ENCODE measurements around the gene TRAPPC2.
"Not testable (repeated sequence)": the region's sequence is repeated elsewhere in the genome, so short reads cannot be mapped to it uniquely, and the experiment has no call there.

The TRAPPC2 gene

DNA sequence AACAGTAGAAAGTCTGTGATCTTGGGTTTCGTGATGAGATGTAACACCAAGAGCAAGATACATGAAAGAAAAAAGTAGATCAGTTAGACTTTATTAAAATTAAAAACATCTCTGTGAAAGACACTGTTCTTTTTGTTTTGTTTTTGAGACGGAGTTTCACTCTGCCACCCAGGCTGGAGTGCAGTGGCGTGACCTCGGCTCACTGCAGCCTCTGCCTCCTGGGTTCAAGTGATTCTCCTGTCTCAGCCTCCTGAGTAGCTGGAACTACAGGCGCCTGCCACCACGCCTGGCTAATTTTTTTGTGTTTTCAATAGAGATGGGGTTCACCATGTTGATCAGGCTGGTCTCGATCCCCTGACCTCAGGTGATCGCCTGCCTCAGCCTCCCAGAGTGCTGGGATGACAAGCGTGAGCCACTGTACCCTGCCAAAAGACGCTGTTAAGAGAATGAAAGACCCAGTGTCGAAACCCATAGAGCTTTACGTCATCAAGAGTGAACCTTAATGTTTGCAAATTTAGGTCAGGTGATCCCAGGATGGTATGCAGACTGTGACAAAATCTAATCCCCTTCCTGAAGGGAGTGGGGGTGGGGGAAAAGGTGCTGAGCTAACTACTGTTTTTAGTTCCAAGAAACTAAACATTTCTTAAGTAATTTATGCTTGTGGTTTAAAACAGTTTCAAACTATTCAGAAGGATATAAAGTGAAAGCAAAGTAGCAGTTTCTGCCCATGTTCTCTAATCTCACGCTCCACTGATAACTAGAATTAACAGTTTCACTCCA lies 8.2 kb upstream of the TRAPPC2 start:
- no peak for FAIRE-seq

DNA sequence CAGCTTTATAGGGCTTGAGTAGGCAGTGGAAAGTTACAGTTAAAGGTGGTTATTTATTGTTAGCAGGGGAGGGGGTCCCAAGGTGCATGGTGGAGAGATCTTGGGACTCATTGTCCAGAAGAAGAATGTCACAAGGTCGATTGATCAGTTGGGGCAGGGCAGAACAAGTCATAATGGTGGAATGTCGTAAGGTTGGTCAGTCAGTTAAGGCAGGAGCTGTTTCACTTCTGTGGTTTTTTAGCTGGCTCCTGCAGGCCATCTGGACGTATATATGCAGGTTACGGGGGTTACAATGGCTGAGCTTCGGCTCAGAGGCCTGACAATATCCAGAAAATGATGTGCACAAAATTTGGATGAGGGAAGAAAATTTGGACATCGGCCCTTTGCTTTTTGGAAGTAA lies 7.3 kb upstream of the TRAPPC2 start:
- no peak for FAIRE-seq

DNA sequence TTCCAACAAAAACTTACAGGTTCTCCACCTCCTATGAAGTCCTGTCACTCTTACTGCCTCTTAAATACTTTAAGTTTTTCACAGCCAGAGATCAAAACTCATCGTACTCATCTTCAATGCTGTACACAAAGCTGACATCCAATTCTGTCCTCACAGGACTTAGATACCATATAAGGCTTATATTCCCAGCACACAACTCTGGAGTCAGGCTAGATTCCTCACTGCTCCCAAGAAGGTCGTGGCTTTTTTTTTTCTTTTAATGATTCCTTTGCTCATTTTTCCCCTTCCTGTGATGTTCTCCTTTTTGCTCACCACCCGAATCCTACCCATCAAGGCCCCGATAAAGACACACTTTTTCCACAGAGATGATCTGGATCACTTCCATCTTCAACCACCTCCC lies 914 bp downstream of the TRAPPC2 start:
- FAIRE-seq, result no peak

DNA sequence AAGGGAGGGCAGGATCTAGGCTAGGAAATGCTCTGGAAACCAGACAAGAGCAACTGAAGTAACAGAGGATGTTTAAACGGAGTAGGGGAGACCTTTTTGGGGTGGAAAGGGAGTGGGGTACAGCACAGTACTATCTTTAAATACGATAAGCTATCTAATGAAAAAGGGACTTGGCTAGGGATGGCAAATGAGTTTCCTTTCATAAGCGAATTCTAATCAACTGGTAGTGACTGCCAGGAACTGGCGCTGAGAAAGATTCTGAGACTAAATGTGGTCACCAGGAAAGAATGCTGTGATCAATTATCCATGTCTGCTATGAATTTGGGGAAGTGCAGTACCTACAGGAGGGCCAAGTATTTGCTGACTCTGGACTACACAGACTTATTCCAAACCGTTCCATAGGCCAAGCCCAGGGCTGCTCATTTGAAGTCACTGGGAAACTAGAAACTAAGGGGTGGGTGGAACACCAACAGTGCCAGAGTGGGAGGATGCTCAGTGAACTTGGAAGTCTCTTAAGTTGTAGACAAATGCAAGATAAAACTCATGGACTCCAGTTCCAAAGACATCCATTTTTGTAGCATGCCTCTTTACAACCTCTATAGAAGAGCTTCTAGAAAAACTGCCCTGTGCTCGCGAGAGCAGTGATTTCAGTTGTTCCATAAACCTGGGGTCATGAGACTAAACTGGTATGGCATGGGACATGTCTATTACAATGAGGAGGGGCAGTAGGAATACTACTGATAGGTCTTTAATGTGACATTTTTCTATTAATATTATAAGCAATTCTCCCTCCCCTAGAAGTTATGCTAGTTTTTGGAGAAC lies 2.0 kb downstream of the TRAPPC2 start:
- no peak for FAIRE-seq

DNA sequence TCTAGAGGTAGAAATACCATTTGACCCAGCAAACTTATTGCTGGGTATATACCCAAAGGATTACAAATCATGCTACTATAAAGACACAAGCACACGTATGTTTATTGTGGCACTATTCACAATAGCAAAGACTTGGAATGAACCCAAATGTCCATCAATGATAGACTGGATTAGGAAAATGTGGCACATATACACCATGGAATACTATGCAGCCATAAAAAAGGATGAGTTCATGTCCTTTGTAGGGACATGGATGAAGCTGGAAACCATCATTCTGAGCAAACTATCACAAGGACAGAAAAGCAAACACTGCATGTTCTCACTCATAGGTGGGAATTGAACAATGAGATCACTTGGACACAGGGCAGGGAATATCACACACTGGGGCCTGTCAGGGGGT lies 3.9 kb downstream of the TRAPPC2 start:
- FAIRE-seq, result not testable (repeated sequence)

DNA sequence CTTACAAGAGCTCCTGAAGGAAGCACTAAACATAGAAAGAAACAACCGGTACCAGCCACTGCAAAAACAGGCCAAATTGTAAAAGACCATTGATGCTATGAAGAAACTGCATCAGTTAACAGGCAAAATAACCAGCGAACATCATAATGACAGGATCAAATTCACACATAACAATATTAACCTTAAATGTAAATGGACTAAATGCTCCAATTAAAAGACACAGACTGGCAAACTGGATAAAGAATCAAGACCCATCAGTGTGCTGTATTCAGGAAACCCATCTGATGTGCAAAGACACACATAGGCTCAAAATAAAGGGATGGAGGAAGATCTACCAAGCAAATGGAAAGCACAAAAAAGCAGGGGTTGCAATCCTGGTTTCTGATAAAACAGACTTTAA lies 7.8 kb downstream of the TRAPPC2 start:
- FAIRE-seq, result not testable (repeated sequence)

DNA sequence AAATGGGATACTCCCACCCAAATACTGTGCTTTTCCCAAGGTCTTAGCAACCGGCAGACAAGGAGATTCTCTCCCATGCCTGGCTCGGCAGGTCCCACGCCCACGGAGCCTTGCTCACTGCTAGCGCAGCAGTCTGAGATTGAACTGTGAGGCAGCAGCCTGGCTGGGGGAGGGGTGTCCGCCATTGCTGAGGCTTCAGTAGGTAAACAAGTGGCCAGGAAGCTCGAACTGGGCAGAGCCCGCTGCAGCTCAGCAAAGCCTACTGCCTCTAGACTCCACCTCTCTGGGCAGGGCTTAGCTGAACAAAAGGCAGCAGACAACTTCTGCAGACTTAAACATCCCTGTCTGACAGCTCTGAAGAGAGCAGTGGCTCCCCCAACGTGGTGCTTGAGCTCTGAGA lies 9.5 kb downstream of the TRAPPC2 start:
- FAIRE-seq, result not testable (repeated sequence)

DNA sequence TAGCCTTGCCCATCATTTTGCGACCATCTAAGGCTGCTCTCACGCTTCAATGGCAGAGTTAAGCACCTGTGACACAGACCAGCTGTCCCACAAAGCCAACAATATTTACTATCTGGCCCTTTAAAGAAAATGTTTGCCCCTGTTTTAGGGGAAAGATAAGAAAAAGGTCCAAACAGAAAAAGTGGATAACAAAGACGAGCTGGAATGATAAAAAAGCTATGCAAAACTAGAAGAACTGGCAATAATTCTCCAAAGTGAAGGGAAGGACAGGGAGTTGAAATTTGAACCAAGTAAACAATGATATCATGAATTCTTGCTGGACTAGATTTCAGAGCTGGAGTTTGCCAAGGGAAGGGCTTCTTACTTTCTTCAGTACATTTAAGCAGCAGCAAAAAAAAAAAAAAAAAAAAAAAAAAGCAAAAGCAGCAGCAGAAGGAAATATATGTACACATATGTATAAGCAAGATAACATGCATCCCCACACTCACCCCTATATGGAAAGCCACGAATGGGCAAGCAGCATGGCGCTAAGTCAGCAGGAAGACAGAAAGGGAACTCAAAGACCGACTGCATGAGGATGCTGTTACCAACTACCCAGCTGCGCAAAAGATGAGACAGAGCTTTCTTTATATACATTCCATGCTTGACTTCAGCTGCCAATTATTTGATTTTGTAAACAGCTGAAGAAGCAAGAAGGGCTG lies 12.5 kb downstream of the TRAPPC2 start:
- FAIRE-seq, result no peak

DNA sequence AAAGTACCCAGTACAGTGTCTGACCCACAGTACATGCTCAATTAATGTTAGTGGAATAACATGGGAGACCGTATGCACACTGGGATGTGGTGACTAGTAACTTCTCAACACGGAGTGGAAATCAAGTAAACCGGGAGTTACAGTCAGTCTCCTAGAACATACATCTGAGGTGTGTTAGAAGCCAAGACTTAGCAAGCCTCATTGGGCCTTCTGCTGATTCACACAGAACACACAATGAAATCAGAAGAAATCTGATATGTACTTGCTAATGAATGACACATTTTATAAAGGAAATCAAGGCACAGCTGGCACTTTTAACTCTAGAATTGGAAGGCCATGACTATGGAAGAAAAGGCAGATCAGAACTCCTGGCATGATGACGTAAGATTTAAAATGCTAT lies 13.0 kb downstream of the TRAPPC2 start:
- no peak for FAIRE-seq

DNA sequence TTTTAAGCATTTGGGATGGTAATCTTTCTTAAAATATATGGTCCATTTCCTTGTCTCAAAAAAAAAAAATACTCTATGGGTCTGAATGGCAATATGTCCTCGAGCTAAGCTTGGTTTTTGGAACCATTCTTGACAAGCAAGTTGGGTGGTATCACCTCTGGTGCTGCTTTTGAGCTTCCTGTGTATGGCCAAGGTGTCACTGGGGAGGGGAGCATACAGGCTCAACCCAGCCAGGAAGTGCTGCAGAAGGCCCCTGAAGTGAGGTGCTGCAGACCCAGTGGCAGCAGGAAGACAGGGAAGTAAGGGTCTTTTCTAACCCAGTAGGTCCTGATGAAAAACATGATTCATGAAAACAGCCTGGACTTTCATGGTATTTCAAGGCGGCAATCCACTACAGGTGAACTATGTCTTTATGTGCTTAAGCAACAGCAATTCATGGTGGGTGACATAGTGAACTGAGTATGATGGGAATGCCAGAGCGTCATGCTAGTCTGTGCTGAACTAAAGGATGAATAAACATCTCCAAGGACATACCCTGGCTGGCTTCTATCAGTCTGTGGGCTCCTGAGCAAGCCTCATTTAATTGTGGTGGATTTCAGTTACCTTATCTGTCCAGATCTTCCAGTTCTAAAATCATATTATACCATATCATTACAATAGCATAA lies 15.1 kb downstream of the TRAPPC2 start:
- FAIRE-seq, result no peak

DNA sequence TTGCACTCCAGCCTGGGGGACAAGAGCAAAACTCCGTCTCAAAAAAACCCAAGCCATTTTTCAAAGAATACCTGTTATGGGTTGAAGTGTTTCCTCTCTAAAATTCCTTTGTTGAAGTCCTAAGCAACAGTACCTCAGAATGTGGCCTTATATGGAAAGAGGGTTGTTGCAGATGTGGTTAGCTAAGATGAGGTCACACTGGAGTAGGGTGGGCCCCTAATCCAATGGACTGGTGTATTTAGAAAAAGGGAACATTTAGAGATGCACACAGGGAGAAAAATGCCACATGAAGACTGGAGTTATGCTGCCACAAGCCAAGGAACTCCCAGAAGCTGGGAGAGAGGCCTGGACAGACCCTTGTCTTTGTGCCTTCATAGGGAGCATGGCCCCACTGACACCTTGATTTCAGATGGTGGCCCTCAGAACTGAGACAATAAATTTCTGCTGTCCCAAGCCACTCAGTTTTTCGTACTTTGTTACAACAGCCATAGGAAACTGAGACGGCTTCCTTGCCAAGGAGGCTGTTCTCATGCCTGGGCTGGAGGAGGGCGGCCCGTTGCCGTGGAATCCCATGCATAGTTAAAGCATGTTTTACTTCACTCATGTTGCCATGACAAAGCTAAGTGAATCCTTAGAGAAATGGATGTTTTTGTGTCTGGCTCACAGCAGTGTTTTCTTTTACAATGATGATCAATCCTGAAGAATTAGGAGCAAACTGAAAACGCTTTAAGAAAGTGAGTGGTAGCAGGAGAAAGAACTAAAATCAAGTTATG lies 16.5 kb downstream of the TRAPPC2 start:
- FAIRE-seq, result no peak

DNA sequence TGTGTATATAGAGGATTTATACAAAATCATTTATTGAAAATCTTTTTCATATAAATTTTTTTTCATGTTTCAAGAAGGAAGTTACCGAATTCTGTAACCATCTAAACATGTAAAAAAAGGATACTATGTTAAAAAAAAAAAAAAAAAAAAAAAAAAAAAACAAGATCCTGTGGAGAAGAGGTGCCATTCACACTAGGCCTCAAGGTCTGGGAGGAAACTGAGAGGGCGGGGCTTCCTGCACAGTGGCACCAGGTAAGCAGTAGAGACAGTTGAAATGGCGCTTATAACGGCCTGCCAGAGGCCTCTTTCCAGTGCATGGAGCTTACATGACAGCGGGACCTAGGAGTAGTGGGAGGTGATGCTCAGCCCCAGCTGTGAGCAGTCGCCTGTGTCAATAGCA lies 17.5 kb downstream of the TRAPPC2 start:
- no peak for FAIRE-seq

DNA sequence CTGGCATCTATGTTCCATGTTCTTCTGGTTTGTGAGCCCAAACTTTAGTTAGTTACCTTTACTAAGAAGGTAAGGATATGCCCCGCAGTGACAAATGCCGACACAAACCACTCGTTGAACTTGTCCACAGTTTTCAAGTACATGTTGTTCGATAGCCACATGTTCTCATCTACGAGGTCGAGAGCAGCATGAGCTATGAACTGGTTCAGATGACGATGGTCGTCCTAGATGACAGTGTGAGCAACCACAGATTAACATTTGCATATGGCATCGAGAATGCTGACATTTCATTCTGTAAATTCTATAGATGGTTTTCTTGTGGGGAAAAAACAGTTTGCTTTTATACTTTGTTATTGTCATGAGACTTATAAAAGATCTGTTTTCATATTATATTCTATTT lies 18.0 kb downstream of the TRAPPC2 start:
- no peak for FAIRE-seq

DNA sequence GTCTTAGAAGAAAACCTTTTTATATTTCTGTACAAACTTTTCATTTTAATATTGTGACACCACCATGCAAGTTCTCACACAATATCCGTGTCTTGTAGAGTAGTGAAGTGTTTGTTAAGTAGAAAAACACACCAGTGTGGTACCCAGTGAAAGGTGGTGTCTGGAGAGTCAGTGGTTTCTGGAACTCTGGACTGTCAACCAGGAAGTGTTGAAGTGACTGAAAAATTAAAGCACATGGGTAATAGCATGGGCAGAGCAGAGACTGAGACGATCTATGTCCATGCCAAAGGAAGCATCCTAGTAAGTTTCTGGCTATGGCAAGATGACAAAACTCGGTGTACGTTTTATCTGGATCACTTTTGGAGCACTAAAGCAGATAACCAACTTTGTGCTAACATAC lies 23.3 kb downstream of the TRAPPC2 start:
- FAIRE-seq, result no peak

DNA sequence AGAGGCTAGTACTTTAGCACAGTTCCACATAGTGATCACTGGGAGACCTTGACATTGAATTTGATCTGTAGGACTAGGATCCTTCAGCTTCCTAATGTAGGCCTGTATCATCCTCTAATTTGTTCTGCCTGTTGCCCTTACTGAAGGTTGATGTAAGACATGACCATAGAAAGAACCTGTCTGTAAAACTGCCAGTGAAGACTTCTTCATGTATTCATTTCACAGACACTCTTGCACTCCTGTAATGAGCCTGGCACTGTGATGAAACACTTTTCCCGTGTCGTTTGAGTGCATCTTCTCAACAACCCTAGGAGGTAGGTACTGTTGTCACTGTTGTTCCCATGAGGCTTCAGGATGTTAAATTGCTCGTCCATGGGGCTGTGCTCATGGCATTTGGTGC lies 30.8 kb downstream of the TRAPPC2 start:
- FAIRE-seq, result no peak

DNA sequence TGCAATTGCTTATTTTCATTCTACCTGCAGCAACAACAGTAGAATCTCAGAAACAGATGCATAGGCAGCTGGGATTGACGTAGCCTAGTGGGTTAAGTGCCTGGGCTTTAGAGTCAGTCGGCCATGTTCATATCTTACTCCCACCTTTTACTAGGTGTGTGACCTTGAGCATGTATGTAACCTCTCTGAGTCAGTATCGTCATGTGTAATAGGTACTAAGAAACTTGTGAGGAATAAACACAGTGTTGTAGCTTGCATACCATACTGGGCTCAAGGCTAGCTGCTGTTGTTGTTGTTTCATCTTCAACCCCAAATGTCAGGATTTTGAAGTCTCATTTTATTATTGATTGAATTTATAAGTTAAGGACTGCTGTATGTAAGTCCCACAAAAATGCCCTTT lies 31.3 kb downstream of the TRAPPC2 start:
- FAIRE-seq, result no peak

DNA sequence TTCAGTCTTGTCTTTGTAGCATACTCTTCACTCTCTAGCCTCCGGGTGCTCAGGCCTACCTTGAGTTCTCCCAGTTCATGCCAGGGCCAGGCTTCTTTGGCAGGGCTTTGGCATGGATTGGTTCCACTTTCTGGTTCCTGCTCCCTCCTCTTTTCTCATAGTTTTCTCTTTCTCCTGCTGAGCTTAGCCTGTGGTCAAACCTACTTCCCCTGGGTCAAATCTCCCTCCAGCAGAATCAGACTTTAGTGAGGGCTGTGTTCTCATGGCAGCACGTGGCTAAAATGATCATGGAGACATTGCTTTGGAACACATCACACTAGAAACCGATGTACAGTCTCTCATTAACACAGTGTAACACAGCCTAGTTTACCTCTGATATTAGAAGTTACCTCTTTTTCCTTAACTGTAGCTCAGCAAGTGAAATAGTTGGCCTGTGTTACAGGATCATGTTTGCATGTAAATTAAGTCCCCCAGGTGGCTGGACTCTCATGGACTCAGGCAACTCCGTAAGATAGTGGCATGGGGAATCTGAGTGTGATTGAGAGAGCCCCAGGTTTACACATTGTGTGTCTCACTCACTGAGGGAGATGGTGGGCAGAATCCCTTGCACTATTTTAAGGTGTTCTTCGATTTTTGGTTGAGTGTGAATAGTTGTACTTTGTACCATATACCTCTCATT lies 32.2 kb downstream of the TRAPPC2 start:
- no peak for FAIRE-seq

DNA sequence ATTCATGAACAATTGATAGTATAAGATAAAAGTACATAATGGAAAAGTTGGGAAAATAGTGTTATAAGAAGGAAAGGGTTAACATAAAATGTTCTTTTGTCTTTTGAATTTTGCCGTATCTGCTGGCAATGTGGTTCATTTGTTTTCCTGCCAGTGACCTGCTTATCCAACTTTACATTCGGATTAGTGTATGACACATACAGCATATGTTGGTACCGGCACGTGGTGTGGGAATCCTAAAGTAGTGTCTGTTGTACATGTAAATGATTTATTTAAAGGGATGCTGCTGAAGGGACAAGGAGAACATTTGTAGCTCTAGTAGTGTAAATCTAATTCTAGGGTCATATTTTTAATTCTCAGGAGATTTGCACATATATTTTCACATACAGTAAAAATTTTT lies 34.0 kb downstream of the TRAPPC2 start:
- no peak for FAIRE-seq

DNA sequence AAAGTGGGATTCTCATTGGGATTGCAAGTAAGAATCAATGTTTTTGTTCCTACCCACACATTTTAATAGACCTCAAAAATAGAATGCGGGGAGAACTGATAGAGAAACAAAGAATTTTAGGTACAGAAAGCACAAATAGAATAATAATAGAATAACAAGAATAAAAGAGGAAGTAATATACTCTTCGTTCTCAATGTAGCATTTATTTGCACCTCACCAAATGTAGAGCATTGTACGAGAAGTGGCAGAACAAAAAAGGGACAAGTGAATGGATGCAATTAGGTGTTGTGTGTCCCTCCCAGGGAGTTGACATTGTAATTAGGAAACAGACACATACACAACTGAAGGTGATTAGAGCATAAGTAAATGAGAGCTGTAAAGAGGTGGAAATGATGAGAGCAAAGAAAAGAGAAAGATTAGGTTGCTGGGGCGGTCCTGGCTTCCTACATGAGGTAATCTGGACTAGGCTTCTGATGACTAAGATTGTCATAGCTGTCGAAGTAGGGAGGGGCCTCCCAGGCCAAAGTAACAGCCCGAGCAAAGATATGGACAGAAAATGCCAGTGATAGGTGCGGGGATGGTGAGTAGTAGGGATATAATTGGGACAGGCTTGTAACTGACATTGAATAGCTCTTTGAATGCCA lies 35.1 kb downstream of the TRAPPC2 start:
- FAIRE-seq, result no peak

DNA sequence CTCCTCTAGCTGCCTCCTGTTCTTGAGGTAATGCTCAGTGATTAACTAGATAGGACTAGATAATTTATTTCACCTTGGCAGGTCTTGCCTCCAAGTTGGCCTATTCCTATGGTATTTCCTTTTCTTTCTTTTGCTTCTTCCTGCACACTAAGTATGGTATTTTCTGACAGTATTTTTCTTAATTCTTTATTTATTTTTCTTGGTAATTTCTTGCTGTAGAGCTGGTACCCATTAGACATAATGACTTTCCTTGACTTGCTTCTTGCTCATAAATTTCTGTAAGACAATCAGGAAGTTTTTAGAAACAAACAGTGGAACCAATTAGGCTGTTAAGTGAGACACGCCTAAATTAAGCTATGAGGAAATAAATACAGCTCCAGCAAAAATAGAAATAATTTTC lies 36.0 kb downstream of the TRAPPC2 start:
- FAIRE-seq, result no peak

DNA sequence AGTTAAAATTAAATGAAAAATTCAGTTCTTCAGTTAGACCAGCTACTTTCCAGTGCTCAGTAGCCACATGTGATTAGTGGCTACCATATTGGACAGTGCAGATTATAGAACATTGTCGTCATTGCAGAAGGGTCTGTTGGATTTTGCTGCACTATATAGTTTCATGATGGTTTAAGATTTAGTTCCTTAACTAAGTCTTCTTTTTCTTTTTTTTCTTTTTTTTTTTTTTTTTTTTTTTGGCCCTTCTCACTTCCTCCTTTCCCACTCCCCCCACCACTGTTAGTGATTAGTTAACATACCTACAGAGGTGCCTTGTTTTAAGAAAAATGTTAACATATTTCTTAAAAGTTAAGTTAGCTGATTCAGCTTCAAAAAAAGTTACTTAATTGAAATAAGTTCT lies 36.4 kb downstream of the TRAPPC2 start:
- FAIRE-seq, result no peak
